ENCODE measurements around the gene ALPL. TPM values are rescaled to one million over a fixed set of nuclear protein-coding genes. Genes with fewer than 3 reads are reported as not detected.
A peak's percentile ranks its signal among the peaks of the same experiment; 100 is the strongest.

The ALPL gene
- total and polyA plus RNA-seq, 9 donors, result 1.2 to 4.7 (median 3.4) TPM

DNA sequence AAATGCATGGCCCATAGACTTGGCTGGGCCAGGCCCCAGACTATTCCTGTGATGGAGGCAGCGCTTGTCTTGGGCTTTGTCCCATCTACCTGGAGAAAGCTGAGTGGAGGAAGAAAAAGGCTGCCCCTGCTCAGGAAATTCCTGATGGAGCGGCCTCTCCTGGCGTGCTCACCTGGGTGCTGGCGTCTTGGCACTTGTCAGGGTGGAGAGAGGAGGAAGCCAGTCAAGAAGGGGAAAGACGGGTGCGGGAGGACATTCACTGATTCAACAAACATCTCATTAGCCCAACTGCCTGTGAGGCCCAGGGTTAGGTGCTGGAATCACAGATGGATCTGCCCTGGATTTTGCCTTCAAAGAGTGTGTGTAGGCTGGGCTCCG, 16.1 kb downstream of the ALPL start:
- peaks cover 7% of the 10 kb centered on the region for H3K4me1 ChIP-seq (ENCODE audit: control insufficient read depth, insufficient read depth, low read length)
- 88% methylated on average over 3 of the region's 7 CpGs for WGBS (ENCODE audit: insufficient coverage)
- no peak overlapping the region for H3K27ac ChIP-seq (ENCODE audit: low read length)
- H3K27me3 ChIP-seq (ENCODE audit: control insufficient read depth, insufficient read depth, low read length), result peaks cover 3% of the 10 kb centered on the region
- DNase-seq, result no peak
- no peaks in the 10 kb centered on the region for H3K9me3 ChIP-seq (replicated peaks; ENCODE audit: control insufficient read depth, low read depth, low read length)
- no peaks in the 10 kb centered on the region for H3K36me3 ChIP-seq (ENCODE audit: control insufficient read depth, insufficient read depth, low read length)
- no peak overlapping the region for H3K4me3 ChIP-seq (ENCODE audit: low read length)

DNA sequence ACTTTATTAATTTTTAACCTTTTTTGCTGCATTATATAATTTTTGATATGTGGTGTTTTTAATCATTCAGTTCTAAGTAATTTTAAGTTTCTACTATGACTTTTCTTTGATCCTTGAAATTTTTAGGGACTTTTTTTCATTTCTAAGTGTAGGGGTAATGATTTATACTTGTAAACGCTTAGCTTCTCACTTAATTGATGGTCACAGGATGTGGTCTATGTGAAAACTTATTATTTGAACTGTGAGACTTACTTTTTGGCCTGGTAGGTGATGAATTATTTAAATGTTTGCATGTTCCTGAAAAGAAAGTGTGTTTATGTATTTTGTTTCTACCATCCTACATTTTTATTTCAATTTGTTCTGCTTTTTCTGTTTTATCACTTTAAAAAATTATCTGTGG, 17.2 kb downstream of the ALPL start:
- Histone ChIP-seq H3K27ac (ENCODE audit: low read length) (no peak overlapping the region), H3K27me3 (ENCODE audit: control insufficient read depth, insufficient read depth, low read length) (peaks cover 6% of the 10 kb centered on the region), H3K4me3 (ENCODE audit: low read length) (no peak overlapping the region), H3K9me3 (replicated peaks; ENCODE audit: control insufficient read depth, low read depth, low read length) (no peaks in the 10 kb centered on the region), H3K4me1 (ENCODE audit: control insufficient read depth, insufficient read depth, low read length) (peaks cover 3% of the 10 kb centered on the region), H3K36me3 (ENCODE audit: control insufficient read depth, insufficient read depth, low read length) (no peaks in the 10 kb centered on the region)
- DNase-seq, result no peak
- no CpG with 5 or more reads among the region's 1 CpG for WGBS (ENCODE audit: insufficient coverage)

DNA sequence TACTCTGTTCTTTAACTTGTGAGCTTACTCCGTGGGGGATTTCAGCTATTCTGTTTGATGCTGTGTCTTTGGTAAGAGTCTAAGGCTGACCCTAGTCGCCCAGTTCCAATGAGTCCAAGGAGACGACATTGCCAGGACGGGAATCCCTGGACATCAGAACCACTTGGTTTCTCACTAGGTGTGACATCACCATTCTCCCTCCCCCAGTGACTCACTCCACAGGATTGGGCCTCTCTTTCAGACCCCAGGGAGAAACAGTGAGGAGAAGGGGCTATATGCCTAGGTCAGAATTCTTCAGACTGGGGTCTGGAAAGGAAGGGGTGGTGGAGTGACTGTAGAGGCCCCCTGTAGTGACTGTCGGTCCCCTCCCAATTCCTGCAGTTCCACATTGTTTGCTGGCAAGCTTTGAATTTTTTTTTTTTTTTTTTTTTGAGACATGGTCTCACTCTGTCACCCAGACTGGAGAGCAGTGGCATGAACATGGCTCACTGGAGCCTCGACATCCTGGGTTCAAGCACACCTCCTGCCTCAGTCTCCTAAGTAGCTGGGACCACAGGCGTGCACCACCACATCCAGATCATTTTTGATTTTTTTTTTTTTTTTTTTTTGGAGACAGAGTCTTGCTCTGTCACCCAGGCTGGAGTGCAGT, 21.3 kb downstream of the ALPL start:
- Histone ChIP-seq H3K27me3 (ENCODE audit: control insufficient read depth, insufficient read depth, low read length) (peaks cover 20% of the 10 kb centered on the region), H3K4me1 (ENCODE audit: control insufficient read depth, insufficient read depth, low read length) (no peaks in the 10 kb centered on the region), H3K36me3 (ENCODE audit: control insufficient read depth, insufficient read depth, low read length) (no peaks in the 10 kb centered on the region), H3K4me3 (ENCODE audit: low read length) (no peak overlapping the region), H3K27ac (ENCODE audit: low read length) (no peak overlapping the region), H3K9me3 (replicated peaks; ENCODE audit: control insufficient read depth, low read depth, low read length) (no peaks in the 10 kb centered on the region)
- WGBS (ENCODE audit: insufficient coverage), result 80% methylated on average over 2 of the region's 7 CpGs
- DNase-seq, result no peak

DNA sequence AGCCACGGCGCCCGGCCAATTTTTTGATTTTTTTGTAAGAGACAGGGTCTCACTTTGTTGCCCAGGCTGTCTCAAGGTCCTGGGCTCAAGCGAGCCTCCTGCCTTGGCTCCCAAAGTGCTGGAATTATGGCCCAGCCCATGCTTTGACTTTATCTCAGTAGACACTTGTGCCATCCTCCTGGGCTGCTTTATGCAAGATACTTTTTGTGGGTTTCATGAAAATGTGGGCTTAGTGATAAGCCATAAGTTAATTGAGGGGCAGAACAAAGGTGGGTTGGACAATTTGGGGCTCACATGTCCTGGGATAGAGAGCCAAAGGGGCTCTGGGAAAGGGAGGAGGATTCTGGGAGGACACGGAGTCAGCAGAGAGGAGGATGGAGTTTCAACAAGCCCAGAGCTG, 22.0 kb downstream of the ALPL start:
- DNase-seq, result no peak
- Histone ChIP-seq H3K9me3 (replicated peaks; ENCODE audit: control insufficient read depth, low read depth, low read length) (no peaks in the 10 kb centered on the region), H3K27me3 (ENCODE audit: control insufficient read depth, insufficient read depth, low read length) (peaks cover 23% of the 10 kb centered on the region), H3K27ac (ENCODE audit: low read length) (no peak overlapping the region), H3K4me3 (ENCODE audit: low read length) (no peak overlapping the region), H3K36me3 (ENCODE audit: control insufficient read depth, insufficient read depth, low read length) (no peaks in the 10 kb centered on the region), H3K4me1 (ENCODE audit: control insufficient read depth, insufficient read depth, low read length) (no peaks in the 10 kb centered on the region)
- WGBS (ENCODE audit: insufficient coverage), result 88% methylated on average over 4 of the region's 5 CpGs

DNA sequence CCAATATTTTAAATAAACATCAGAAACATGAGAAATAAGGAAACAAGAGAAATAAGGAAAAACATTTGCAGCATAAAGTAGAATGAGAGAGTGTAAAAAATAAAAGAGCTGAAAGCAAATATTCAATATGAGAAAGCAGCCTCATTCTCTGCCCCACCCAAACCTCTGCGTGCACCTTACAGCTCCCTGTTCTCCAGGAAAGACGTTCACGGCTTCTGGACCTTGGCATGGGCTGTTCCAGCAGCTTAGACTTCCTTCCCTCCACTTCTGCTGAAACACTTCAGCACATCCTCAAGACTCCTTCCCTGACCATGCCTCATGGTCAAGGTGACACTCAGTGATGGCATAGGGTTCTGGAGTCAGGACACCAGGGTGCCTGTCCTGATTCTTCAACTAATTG, 23.3 kb downstream of the ALPL start:
- H3K9me3 ChIP-seq (replicated peaks; ENCODE audit: control insufficient read depth, low read depth, low read length), result no peaks in the 10 kb centered on the region
- 77% methylated on average over 3 of the region's 3 CpGs for WGBS (ENCODE audit: insufficient coverage)

DNA sequence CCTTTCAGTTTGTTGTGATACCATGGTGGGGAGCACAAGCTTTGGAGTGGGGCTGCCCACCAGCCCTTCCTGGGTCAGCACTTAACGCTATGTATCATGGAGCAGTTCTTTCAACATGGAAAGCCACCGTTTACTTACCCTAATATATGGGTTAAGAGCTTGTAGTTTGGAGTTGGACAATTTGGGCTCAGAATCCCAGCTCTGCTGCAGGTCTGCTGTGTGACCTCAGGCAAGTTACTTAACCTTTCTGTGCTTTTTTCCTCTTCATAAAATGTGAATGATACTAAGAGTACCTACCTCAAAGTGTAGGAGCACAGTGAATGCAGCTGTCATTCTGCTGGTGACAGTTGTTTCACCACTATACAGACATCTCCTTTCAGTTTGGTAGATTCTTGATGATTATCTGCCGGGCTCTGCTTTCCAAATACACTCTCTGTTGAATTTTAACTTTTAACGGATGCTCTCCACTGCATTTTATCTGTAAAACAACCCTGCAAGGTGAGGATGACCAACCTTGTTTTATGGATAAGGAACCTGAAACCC, 23.8 kb downstream of the ALPL start:
- Histone ChIP-seq H3K27me3 (ENCODE audit: control insufficient read depth, insufficient read depth, low read length) (peaks cover 33% of the 10 kb centered on the region), H3K9me3 (replicated peaks; ENCODE audit: control insufficient read depth, low read depth, low read length) (no peaks in the 10 kb centered on the region), H3K27ac (ENCODE audit: low read length) (no peak overlapping the region), H3K4me3 (ENCODE audit: low read length) (no peak overlapping the region), H3K36me3 (ENCODE audit: control insufficient read depth, insufficient read depth, low read length) (no peaks in the 10 kb centered on the region), H3K4me1 (ENCODE audit: control insufficient read depth, insufficient read depth, low read length) (peaks cover 5% of the 10 kb centered on the region)
- DNase-seq, result no peak
- no CpG with 5 or more reads among the region's 4 CpGs for WGBS (ENCODE audit: insufficient coverage)

More for the DNA sequence above, 23.3 kb downstream of the ALPL start:
- no peak overlapping the region for H3K27ac ChIP-seq (ENCODE audit: low read length)
- H3K27me3 ChIP-seq (ENCODE audit: control insufficient read depth, insufficient read depth, low read length), result peaks cover 28% of the 10 kb centered on the region
- no peak overlapping the region for H3K4me3 ChIP-seq (ENCODE audit: low read length)
- H3K36me3 ChIP-seq (ENCODE audit: control insufficient read depth, insufficient read depth, low read length), result no peaks in the 10 kb centered on the region
- H3K4me1 ChIP-seq (ENCODE audit: control insufficient read depth, insufficient read depth, low read length), result no peaks in the 10 kb centered on the region
- DNase-seq, result no peak

DNA sequence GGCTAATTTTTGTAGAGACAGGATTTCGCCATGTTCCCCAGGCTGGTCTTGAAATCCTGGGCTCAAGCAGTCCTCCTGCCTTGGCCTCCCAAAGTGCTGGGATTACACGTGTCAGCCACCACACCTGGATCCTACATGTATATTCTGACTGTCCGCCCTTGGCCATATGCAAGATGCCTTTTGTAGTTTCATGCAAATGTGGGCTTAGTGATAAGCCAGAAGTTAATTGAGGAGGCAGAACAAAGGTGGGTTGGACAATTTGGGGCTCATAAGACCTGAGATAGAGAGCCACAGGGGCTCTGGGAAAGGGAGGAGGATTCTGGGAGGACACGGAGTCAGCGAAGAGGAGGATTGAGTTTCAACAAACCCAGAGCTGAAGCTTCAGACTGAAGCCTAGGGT, 24.9 kb downstream of the ALPL start:
- no peak overlapping the region for H3K4me3 ChIP-seq (ENCODE audit: low read length)
- no peak overlapping the region for H3K27ac ChIP-seq (ENCODE audit: low read length)
- peaks cover 8% of the 10 kb centered on the region for H3K4me1 ChIP-seq (ENCODE audit: control insufficient read depth, insufficient read depth, low read length)
- peaks cover 36% of the 10 kb centered on the region for H3K27me3 ChIP-seq (ENCODE audit: control insufficient read depth, insufficient read depth, low read length)
- WGBS (ENCODE audit: insufficient coverage), result 88% methylated on average over 3 of the region's 5 CpGs
- no peaks in the 10 kb centered on the region for H3K36me3 ChIP-seq (ENCODE audit: control insufficient read depth, insufficient read depth, low read length)
- no peaks in the 10 kb centered on the region for H3K9me3 ChIP-seq (replicated peaks; ENCODE audit: control insufficient read depth, low read depth, low read length)
- DNase-seq, result no peak

DNA sequence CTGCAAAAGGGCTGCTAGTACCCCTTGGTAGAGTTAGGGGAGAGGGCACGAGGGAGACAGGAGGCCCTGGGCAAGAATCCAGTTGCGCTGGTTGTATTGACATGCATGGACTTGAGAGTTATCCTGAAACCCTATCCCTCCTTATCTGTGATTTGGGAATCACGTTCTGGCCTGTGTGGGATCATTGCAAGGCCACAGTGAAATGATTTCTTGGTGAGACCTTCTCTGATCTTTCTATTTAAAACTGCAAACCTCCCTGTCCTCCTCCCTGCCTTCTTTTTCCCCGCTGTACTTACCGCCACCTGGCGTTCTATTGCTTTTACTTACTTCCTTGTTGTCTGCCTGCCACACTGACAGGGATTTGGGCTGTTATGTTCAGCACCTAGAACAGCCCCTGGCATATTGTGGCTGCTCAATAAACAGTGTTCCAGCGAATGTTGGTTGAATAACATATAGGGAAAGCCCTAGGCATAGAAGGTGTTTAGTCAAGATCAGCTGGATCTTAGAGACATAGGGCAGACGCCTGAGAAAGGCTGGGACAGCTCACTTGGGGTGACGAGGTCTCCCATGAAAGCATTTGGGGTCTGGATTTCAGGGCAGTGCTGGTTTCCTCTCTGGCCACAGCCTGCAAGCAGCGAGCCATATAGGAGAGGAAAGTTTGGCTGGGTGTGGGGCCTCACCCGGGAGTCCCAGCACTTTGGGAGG, 25.6 kb downstream of the ALPL start:
- Histone ChIP-seq H3K4me1 (ENCODE audit: control insufficient read depth, insufficient read depth, low read length) (peaks cover 8% of the 10 kb centered on the region), H3K9me3 (replicated peaks; ENCODE audit: control insufficient read depth, low read depth, low read length) (no peaks in the 10 kb centered on the region), H3K27me3 (ENCODE audit: control insufficient read depth, insufficient read depth, low read length) (peaks cover 36% of the 10 kb centered on the region), H3K27ac (ENCODE audit: low read length) (no peak overlapping the region), H3K36me3 (ENCODE audit: control insufficient read depth, insufficient read depth, low read length) (no peaks in the 10 kb centered on the region), H3K4me3 (ENCODE audit: low read length) (no peak overlapping the region)
- peak; percentile 50 for DNase-seq
- 45% methylated on average over 9 of the region's 11 CpGs for WGBS (ENCODE audit: insufficient coverage)

DNA sequence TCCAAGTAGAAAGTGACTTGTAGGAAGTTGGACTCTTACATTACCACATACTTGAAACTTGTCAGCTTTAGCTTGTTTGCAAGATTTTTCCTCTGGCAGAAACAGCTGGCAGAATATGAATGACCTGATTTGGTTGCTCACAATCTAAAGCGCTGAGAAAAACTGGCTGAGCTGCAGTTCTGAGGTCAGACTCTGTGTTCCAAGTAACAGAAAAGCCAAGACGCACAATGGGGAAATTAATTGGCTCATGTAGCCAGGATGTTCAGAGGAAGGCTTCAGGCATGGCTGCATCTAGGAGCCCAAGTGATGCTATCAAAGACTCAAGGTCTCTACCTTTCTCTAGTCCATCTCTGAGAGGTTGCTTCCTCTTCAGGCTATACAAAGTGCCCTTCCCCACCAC, 27.0 kb downstream of the ALPL start:
- 22% methylated on average over 2 of the region's 2 CpGs for WGBS (ENCODE audit: insufficient coverage)
- peak; percentile 86 for DNase-seq

DNA sequence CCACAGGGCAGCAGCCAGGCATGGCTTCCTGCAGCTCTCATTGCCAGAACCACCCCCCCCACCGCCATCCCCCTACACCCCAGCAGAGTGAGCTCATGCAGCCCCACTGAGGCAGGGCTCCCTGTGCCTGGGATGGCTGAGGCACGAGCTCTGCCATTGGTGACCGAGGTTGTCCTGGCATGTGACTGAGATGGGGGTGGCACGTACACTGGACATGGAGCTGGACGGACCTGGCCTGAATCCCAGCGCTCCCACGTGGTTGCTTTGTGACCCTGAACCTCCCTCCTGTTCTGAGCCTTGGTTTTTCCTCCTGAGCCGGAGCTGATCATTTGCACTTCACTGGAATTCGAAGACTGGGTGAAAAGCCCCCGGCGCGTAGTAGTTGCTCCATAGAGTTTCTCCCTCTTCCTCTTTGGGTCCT, 28.3 kb downstream of the ALPL start:
- Histone ChIP-seq H3K36me3 (ENCODE audit: control insufficient read depth, insufficient read depth, low read length) (no peaks in the 10 kb centered on the region), H3K4me1 (ENCODE audit: control insufficient read depth, insufficient read depth, low read length) (peaks cover 18% of the 10 kb centered on the region), H3K4me3 (ENCODE audit: low read length) (no peak overlapping the region), H3K27me3 (ENCODE audit: control insufficient read depth, insufficient read depth, low read length) (peaks cover 29% of the 10 kb centered on the region), H3K27ac (ENCODE audit: low read length) (no peak overlapping the region), H3K9me3 (replicated peaks; ENCODE audit: control insufficient read depth, low read depth, low read length) (no peaks in the 10 kb centered on the region)
- DNase-seq, result no peak
- 49% methylated on average over 11 of the region's 12 CpGs for WGBS (ENCODE audit: insufficient coverage)

More for the DNA sequence above, 27.0 kb downstream of the ALPL start:
- Histone ChIP-seq H3K4me3 (ENCODE audit: low read length) (no peak overlapping the region), H3K27ac (ENCODE audit: low read length) (no peak overlapping the region), H3K36me3 (ENCODE audit: control insufficient read depth, insufficient read depth, low read length) (no peaks in the 10 kb centered on the region), H3K27me3 (ENCODE audit: control insufficient read depth, insufficient read depth, low read length) (peaks cover 34% of the 10 kb centered on the region), H3K4me1 (ENCODE audit: control insufficient read depth, insufficient read depth, low read length) (peaks cover 8% of the 10 kb centered on the region), H3K9me3 (replicated peaks; ENCODE audit: control insufficient read depth, low read depth, low read length) (no peaks in the 10 kb centered on the region)
